ENCODE results near the gene KRTAP4-4. TPM values are rescaled to one million over a fixed set of nuclear protein-coding genes. Genes with fewer than 3 reads are reported as not detected.
"Not testable (repeated sequence)": the region's sequence is repeated elsewhere in the genome, so short reads cannot be mapped to it uniquely, and the experiment has no call there.

Gene KRTAP4-4
- not detected for polyA plus RNA-seq (2013, experiment 1 of 2; ENCODE audit: insufficient read length)
- polyA plus RNA-seq (2013, experiment 2 of 2; ENCODE audit: insufficient read length), result not detected

- no peak for DNase-seq
Observed at GRCh38 chr17:41160648-41161047, at the start of gene KRTAP4-4. Gene KRTAP4-4 (minus strand): TSS chr17:41160748. CDS start chr17:41160691, 57 bp downstream.

- DNase-seq, result no peak
Observed at GRCh38 chr17:41199421-41200078, 39.0 kb upstream of the KRTAP4-4 start.

GRCh38 chr17:41196068-41196467 is 35.5 kb upstream of the KRTAP4-4 start:
- no peak for DNase-seq

GRCh38 chr17:41190328-41190727 is 29.8 kb upstream of the KRTAP4-4 start:
- no peak for DNase-seq

- not testable (repeated sequence) for DNase-seq
Observed at GRCh38 chr17:41189837-41190318, 29.3 kb upstream of the KRTAP4-4 start, which contains the start of gene KRTAP9-1. Gene KRTAP9-1 (plus strand): TSS chr17:41189887. CDS start chr17:41189887, 0 bp downstream.

- DNase-seq, result no peak
Observed at GRCh38 chr17:41186872-41187271, 26.3 kb upstream of the KRTAP4-4 start.

GRCh38 chr17:41185001-41185400 is 24.5 kb upstream of the KRTAP4-4 start:
- DNase-seq, result no peak

GRCh38 chr17:41184480-41184961 is 24.0 kb upstream of the KRTAP4-4 start, which contains the start of gene KRTAP4-1:
Gene KRTAP4-1 (minus strand): TSS chr17:41184911. CDS start chr17:41184854, 57 bp downstream.
- no peak for DNase-seq

- peak; percentile 33 for DNase-seq
Observed at GRCh38 chr17:41178843-41179616, 18.5 kb upstream of the KRTAP4-4 start.

GRCh38 chr17:41178341-41178740 is 17.8 kb upstream of the KRTAP4-4 start:
- DNase-seq, result peak; percentile 51

- no peak for DNase-seq
Observed at GRCh38 chr17:41177727-41178271, 17.3 kb upstream of the KRTAP4-4 start, which contains the start of gene KRTAP4-2. Gene KRTAP4-2 (minus strand): TSS chr17:41178221. CDS start chr17:41178164, 57 bp downstream.

GRCh38 chr17:41176744-41177387 is 16.3 kb upstream of the KRTAP4-4 start:
- DNase-seq, result no peak

- no peak for DNase-seq
Observed at GRCh38 chr17:41171886-41172285, 11.3 kb upstream of the KRTAP4-4 start.

- DNase-seq, result no peak
Observed at GRCh38 chr17:41168121-41168520, 7.6 kb upstream of the KRTAP4-4 start, which contains the start of gene KRTAP4-3. Gene KRTAP4-3 (minus strand): TSS chr17:41168221. CDS start chr17:41168172, 49 bp downstream.

GRCh38 chr17:41167561-41167960 is 7.0 kb upstream of the KRTAP4-4 start:
- DNase-seq, result no peak

GRCh38 chr17:41163828-41164227 is 3.3 kb upstream of the KRTAP4-4 start:
- DNase-seq, result no peak

GRCh38 chr17:41160190-41160589 is 358 bp downstream of the KRTAP4-4 start:
- DNase-seq, result not testable (repeated sequence)

- DNase-seq, result no peak
Observed at GRCh38 chr17:41153856-41154255, 6.7 kb downstream of the KRTAP4-4 start.

- no peak for DNase-seq
Observed at GRCh38 chr17:41151525-41151924, 9.0 kb downstream of the KRTAP4-4 start.

GRCh38 chr17:41150026-41150425 is 10.5 kb downstream of the KRTAP4-4 start:
- DNase-seq, result no peak

GRCh38 chr17:41149652-41149985 is 10.9 kb downstream of the KRTAP4-4 start, which contains the start of gene KRTAP4-5:
Gene KRTAP4-5 (minus strand): TSS chr17:41149825. CDS start chr17:41149767, 58 bp downstream.
- DNase-seq, result no peak
